HG03558 (cell line): ENCODE measurements around the gene NPAT.

Experiments used
- ATAC-seq: cut with Tn5 transposase; IDR thresholded peaks from one replicate; pipeline ENCODE4 v1.9.1; 2021; ENCODE audit warnings: moderate number of reproducible peaks; ENCODE audit not compliant: unreplicated experiment; ENCODE audit errors: extremely low read depth

The NPAT gene

GRCh38 chr11:108222574-108223347 is at the start of gene NPAT, which contains the start of gene ATM:
NPAT (minus strand) TSS chr11:108222638; CDS start chr11:108222536, 102 bp downstream.
ATM (plus strand) TSS chr11:108223067; CDS start chr11:108227625, 4,558 bp downstream.
- ATAC-seq: peak; percentile 66

GRCh38 chr11:108269583-108269982 is 47.1 kb upstream of the NPAT start:
- no peak for ATAC-seq

- no peak for ATAC-seq
These were observed 30.7 kb upstream of the NPAT start for GRCh38 chr11:108253176-108253575.

DNA sequence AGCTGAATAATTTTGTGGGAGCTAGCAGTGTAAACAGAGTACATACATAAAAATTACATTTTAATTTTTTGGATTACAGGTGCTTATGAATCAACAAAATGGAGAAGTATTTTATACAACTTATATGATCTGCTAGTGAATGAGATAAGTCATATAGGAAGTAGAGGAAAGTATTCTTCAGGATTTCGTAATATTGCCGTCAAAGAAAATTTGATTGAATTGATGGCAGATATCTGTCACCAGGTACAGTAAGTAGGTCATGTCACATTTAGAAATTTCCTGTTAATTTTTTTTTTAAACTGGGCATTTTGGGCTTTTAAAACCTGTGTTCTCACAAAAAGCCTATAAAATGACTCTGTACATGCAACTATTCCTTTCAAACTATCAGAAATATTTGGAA is 24.4 kb upstream of the NPAT start:
- ATAC-seq: no peak

GRCh38 chr11:108246308-108246707 is 23.9 kb upstream of the NPAT start:
- no peak for ATAC-seq

DNA sequence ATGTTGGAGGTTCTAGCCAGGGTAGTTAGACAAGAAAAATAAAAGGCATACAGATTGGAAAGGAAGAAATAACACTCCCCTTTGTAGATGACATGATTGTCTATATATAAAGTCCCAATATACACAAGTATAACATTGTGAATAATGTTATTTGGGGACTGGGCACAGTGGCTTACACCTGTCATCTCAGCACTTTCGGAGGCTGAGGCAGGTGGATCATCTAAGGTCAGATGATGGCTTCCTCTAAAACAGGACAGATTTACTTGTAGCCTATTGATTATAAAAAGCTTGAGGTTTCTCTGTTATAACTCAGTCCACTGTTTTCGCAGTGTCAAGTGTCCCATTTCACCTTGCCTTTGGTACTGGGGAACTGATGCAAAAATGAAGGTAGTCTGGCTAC is 20.0 kb upstream of the NPAT start:
- no peak for ATAC-seq

- ATAC-seq: no peak
These were observed 19.0 kb upstream of the NPAT start for GRCh38 chr11:108241330-108242037.

DNA sequence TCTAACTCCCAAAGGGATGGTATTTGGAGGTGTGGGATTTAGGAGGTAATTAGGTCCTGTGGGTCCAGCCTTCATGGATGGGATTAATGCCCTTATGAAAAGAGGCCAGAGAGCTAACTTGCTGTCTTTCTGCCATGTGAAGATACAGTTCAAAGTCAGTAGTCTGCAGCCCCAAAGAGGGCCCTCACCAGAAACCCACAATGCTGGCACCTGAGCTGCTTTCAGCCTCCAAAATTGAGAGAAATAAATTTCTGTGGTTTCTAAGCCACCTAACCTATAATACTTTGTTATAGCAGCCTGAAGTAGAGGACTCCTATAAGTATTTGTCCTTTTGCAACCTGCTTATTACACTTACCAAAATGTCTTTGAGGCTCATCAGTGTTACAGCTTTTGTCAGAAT is 16.6 kb upstream of the NPAT start:
- no peak for ATAC-seq

DNA sequence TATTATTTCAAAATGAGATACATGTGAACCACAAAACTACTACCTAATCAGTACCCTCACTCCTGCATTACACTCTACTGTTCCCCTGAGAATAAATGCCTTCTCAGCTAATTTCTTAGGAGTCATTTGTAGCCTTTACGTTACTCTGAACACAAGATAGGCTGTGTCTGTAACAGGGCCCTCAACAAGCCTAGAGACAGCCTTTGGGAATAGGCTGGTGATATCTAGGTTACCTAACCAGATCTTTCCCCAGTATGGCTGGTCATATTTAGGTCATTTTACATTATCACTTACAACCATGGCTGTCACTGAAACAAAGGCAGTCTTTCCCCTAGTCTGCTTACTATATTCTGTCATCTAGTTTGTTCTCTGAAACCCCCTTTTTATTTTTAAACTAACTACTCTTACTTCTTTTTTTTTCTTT is 14.6 kb upstream of the NPAT start:
- peak; percentile 32 for ATAC-seq

DNA sequence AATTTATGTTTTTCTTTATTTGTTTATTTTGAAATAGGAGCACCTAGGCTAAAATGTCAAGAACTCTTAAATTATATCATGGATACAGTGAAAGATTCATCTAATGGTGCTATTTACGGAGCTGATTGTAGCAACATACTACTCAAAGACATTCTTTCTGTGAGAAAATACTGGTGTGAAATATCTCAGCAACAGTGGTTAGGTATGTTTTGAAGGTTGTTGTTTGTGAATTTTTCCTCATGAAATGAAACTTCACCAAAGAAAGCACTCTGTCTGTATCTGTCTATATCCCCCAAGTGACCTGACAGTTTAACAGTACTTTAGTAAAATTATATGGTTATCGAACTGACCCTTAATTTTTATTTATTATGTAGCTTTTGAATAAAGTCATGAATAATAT is 13.2 kb upstream of the NPAT start:
- ATAC-seq: no peak

DNA sequence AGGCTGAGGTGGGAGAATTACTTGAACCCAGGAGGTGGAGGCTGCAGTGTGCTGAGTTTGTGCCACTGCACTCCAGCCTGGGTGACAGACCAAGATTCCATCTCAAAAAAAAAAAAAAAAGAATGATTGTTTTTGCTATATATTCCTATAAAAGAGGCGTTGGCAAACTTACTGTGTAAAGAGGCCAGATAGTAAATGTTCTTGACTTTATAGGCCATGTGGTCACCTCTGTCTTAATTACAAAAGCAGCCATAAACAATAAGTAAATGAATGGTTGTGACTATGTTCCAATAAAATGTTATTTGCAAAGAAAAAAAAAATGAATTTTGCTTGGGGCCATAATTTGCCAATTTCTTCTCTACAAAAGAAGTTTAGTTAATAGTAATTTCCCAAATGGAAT is 12.8 kb upstream of the NPAT start:
- no peak for ATAC-seq

DNA sequence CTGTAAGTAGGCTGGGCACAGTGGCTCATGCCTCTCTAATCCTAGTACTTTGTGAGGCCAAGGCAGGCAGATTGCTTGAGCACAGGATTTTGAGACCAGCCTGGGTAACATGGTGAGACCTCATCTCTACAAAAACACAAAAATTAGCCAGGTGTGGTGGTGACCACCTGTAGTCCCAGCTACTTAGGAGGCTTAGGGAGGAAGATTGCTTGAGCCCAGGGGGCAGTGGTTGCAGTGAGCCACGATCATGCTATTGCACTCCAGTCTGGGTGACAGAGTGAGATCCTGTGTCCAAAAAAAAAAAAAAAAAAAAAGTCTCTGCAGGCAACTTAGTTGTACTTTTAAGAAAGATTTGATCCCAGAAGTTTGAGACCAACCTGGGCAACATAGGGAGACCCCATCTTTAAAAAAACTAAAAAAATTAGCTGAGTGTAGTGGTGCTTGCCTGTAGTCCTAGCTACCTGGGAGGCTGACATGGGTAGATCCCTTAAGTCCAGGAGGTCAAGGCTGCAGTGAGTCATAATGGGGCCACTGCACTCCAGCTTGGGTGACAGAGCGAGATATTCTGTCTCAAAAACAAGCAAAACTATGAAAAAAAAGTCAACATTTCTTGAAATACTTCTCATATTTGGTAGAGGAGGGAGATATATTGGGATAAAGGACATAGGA is 11.0 kb upstream of the NPAT start:
- no peak for ATAC-seq

GRCh38 chr11:108228251-108228650 is 5.8 kb upstream of the NPAT start:
- no peak for ATAC-seq

- ATAC-seq: no peak
These were observed 3.6 kb upstream of the NPAT start for GRCh38 chr11:108226036-108226435.

DNA sequence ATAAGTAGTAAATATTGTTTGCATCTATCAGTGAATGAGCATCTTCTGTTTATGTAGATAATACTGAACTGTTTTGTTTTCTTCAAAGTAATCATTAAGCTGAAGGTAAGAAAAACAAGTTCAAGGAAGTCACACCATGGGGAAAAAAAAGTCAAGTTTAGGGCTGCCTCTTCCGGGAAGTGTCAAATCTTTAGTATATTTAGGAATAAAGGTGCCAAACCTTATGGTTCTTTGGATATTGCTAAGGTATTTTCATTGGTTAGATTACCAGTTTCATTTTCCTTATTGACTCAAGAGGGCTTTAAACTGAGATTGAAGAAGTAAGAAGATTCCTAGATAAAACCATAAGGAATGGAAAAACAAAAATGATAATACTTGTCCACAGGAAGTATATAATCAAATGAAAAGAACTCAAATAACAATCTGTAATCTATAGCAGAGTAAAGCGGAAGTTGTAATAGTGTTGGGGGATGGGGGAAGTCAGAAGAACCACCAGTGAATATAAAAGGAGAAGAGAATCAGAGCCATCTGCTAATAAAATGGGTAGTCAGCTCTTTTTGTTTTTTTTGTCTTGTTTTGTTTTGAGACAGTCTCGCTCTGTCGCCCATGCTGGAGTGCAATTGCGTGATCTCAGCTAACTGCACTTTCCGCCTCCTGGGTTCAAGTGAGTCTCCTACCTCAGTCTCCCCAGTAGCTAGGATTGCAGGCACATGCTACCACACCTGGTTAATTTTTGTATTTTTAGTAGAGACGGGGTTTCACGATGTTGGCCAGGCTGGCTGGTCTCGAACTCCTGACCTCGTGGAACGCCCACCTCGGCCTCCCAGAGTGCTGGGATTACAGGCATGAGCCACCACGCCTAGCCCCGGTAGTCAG is 2.7 kb upstream of the NPAT start:
- no peak for ATAC-seq

DNA sequence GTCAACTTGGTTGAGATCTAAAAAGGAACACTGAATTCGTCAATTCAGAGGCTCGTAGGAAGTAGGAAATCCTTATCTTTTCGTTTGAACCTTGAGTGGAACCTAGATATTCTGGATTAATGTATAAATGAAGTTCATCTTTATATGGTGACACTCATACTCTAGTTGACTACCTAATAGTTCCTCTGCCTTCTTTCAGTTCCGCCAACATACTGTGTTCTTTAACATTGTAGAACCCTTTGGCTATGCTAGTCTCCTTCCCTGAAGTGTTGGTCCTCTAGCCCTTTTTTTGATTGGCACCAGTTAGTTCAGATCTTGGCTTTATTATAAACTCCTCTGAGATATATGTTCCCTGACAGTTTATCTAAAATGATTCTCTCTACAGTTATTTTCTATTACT is 1.9 kb upstream of the NPAT start:
- no peak for ATAC-seq

DNA sequence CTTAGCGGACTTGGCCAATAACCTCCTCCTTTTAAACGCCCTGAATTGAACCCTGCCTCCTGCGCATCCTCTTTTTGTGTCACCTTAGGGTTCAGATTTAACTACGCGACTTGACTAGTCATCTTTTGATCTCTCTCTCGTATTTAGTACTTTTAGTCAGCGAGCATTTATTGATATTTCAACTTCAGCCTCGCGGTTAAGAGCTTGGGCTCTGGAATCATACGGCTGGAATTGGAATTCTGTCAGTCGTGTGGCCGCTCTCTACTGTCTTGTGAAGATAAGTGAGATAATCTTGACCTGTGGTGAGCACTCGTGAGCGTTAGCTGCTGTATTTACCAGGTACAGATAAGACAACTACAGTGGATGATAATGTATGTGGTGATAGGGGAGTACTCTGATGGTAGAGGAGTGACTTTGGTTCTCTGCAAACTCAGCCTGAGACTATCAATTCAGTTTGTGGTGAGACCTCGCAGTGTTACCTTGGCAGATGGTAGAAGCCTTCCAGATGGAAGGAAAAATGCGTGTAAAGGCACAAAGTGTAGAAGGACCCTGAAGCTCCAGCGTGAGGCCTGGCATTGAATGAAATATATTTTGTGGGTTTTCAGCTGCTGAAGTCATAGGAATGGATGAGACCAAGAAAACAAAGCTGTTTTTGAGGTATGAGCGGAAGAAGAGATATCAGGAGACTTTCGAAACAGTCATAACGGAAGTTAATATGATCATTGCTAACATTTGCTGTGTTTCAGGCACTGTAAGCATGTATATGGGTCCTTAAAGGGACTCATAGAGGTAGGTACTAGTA is 1.1 kb upstream of the NPAT start:
- peak; percentile 15 for ATAC-seq

GRCh38 chr11:108221911-108222573 is 396 bp downstream of the NPAT start:
- ATAC-seq: no peak

DNA sequence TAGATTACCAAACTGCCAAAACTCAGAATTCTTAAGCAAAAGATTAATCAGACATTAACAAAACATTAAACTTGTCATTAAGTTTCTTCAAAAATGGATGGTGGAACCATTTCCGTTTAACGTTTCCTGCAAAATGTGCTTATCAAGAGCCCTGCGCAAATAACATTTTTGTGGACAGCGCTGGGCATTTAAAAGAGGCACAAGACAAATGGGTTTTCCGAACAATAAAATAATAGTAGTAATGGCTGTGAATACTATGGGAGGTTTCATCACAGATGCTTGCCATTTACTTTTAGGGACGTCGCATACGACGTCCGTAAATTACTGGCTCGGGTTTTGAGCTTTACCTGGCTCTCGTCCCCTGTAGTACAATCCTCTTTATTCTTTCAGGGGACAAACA is 1.1 kb downstream of the NPAT start:
- ATAC-seq: no peak
